Measurements from ENCODE around the gene ANXA4.

DNA sequence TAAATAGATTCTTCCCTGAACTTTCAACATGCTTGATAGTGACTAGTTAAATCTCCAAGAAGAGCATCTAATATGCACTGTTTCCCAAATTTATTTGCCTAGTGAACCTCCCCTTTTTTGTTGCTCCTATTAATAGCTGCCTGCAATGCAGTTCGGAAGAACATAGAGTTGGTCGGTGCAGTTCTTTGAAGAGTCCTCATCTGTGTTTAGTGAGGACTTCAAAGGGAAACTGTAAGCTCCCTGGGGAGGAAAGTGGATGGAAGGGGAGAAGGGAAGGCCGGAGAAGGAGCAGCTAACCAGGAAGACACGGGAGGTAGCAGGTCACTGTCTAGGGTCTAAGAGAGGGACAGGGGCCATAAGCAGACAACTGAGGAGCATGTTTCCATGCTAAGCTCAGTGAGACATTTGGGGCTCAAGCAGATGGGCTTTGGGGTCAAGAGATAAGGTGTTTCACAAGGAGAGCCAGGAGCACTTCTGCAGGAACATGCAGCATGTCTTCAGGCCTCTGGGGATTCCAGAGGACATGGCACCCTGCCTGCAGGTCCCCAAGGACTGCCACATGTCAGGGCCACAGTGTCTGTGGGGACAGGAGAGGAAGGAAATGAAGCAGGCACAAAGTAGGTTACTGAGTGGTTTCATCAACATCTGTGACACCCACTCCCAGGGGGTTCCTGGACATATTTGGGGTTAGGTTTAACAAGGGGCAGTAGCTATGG lies 48.7 kb upstream of the ANXA4 start:
- TF ChIP-seq, protein P1, sequence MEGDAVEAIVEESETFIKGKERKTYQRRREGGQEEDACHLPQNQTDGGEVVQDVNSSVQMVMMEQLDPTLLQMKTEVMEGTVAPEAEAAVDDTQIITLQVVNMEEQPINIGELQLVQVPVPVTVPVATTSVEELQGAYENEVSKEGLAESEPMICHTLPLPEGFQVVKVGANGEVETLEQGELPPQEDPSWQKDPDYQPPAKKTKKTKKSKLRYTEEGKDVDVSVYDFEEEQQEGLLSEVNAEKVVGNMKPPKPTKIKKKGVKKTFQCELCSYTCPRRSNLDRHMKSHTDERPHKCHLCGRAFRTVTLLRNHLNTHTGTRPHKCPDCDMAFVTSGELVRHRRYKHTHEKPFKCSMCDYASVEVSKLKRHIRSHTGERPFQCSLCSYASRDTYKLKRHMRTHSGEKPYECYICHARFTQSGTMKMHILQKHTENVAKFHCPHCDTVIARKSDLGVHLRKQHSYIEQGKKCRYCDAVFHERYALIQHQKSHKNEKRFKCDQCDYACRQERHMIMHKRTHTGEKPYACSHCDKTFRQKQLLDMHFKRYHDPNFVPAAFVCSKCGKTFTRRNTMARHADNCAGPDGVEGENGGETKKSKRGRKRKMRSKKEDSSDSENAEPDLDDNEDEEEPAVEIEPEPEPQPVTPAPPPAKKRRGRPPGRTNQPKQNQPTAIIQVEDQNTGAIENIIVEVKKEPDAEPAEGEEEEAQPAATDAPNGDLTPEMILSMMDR (IDR thresholded peaks at IDR 0.05), result no peak
- TF ChIP-seq EZH2phosphoT487 (IDR thresholded peaks at IDR 0.05), result no peak
